H1 (cell line): ENCODE results near the gene TP53BP1. TPM values are rescaled to one million over a fixed set of nuclear protein-coding genes. Genes with fewer than 3 reads are reported as not detected.

Experiments used
- BACH1 ChIP-seq: IDR thresholded peaks from 2 replicates; pipeline ENCODE4 v1.6.1; 2012; ENCODE audit warnings: low read length, improper control_type of control experiment
- BCL11A ChIP-seq, 2 experiments: IDR thresholded peaks; one replicate each; pipeline ENCODE4 v1.6.1; 2011; ENCODE audit warnings: low read depth in 2 of 2, low read length in 2 of 2, mild to moderate bottlenecking in 2 of 2
- E2F6 ChIP-seq: IDR thresholded peaks from 2 replicates; pipeline ENCODE4 v1.6.1; 2012; ENCODE audit warnings: inconsistent platforms
- EZH2 ChIP-seq: fragments of 200-600 bp; sonication (generic); IDR thresholded peaks from 2 replicates; pipeline ENCODE4 v1.7.1; 2012; ENCODE audit warnings: low read depth, mild to moderate bottlenecking, moderate library complexity, low read length, inconsistent platforms; ENCODE audit not compliant: severe bottlenecking
- JUN ChIP-seq: IDR thresholded peaks from 2 replicates; pipeline ENCODE4 v1.6.1; 2011; ENCODE audit warnings: low read depth, mild to moderate bottlenecking, improper control_type of control experiment, low read length
- POLR2A ChIP-seq, 2 experiments: IDR thresholded peaks; 1 replicate in 1 of 2; 2 replicates in 1 of 2; pipeline ENCODE4 v1.6.1; 2011; ENCODE audit warnings: low read depth in 2 of 2, low read length in 2 of 2, mild to moderate bottlenecking in 2 of 2; ENCODE audit errors: control extremely low read depth in 1 of 2
- YY1 ChIP-seq: IDR thresholded peaks from 2 replicates; pipeline ENCODE4 v1.6.1; 2011; ENCODE audit warnings: low read depth, mild to moderate bottlenecking, low read length
- polyA plus RNA-seq, 7 experiments: library from polyadenylated mRNA; depleted of rRNA in 3 of 7; stranded (reverse) in 5 of 7; unstranded in 2 of 7; fragments of >200 nt in 5 of 7; fragments of 200-250 nt in 2 of 7; gene quantifications; 1 replicate in 5 of 7; 2 replicates in 1 of 7; 4 replicates in 1 of 7; pipeline versions ENCODE4 v1.2.1 to v1.2.3, GENCODE V29; 2011 to 2013; ENCODE audit warnings: missing spikeins in 2 of 7, mixed read lengths in 2 of 7
- total RNA-seq: library from RNA; stranded (reverse); fragmentation: NEBNext Ultra II Directional; extraction: Animal tissue kit (Norgen Biotek cat#: 25700); gene quantifications from 2 replicates; pipeline ENCODE4 v1.2.1, GENCODE V29; 2021
- TF ChIP-seq, protein P1 (sequence below): IDR thresholded peaks from 2 replicates; pipeline ENCODE4 v1.6.1; 2011; ENCODE audit warnings: low read depth, mild to moderate bottlenecking, low read length; ENCODE audit not compliant: insufficient read depth

Gene TP53BP1
- total and polyA plus RNA-seq, 2 of the 8 experiments (the other 6 are each of a cell fraction or from before 2014, with no cell fraction given), result 34.1 to 63.6 TPM

- TF ChIP-seq POLR2A (IDR thresholded peaks at IDR 0.05; ENCODE audit: control extremely low read depth in 1 of 2, low read depth in 2 of 2, low read length in 2 of 2), result no peak
- no peak for TF ChIP-seq EZH2
- TF ChIP-seq BCL11A (IDR thresholded peaks at IDR 0.05; ENCODE audit: low read depth in 2 of 2, low read length in 2 of 2), result no peak
- no peak for TF ChIP-seq YY1
- no peak for TF ChIP-seq E2F6
- no peak for TF ChIP-seq BACH1
- no peak for TF ChIP-seq JUN
- TF ChIP-seq, protein P1, sequence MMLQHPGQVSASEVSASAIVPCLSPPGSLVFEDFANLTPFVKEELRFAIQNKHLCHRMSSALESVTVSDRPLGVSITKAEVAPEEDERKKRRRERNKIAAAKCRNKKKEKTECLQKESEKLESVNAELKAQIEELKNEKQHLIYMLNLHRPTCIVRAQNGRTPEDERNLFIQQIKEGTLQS, result no peak
These were observed 29.0 kb downstream of the TP53BP1 start (continued) for GRCh38 chr15:43463998-43464397.
